Mesothelial cell of epicardium (in vitro differentiated cells): ENCODE data around the gene SUFU. TPM values are rescaled to one million over a fixed set of nuclear protein-coding genes. Genes with fewer than 3 reads are reported as not detected.

Experiments used
- DNase-seq, 2 experiments: peaks; one replicate each; pipeline ENCODE4 v3.0.0; 2021; ENCODE audit warnings: low spot score in 2 of 2; ENCODE audit not compliant: unreplicated experiment in 2 of 2
- H3K27ac Mint-ChIP-seq: 2 replicates; pipeline ENCODE4 v1.8.0; 2021; ENCODE audit warnings: mixed read lengths
- H3K27me3 Mint-ChIP-seq: 2 replicates; pipeline ENCODE4 v1.8.0; 2021; ENCODE audit warnings: low read depth, mixed read lengths
- H3K36me3 Mint-ChIP-seq: 2 replicates; pipeline ENCODE4 v1.8.0; 2021; ENCODE audit warnings: mixed read lengths
- H3K4me1 Mint-ChIP-seq: 2 replicates; pipeline ENCODE4 v1.8.0; 2021; ENCODE audit warnings: mixed read lengths
- H3K4me3 Mint-ChIP-seq: 2 replicates; pipeline ENCODE4 v1.8.0; 2021; ENCODE audit warnings: mild to moderate bottlenecking, moderate library complexity, mixed read lengths
- H3K9me3 Mint-ChIP-seq: 2 replicates; pipeline ENCODE4 v1.8.0; 2021; ENCODE audit warnings: mixed read lengths
- total RNA-seq: library from RNA; stranded (reverse); gene quantifications from 3 replicates; pipeline ENCODE4 v1.2.1, GENCODE V29; 2021
- TF ChIP-seq, protein P1 (sequence below): fragments of 200-600 bp; sonication (generic); IDR thresholded peaks from one replicate; pipeline ENCODE4 v1.5.0; 2021; ENCODE audit warnings: antibody characterized with exemption; ENCODE audit not compliant: unreplicated experiment

SUFU gene
- total RNA-seq, 1 donor from 2014 or later = 33.4 TPM

DNA sequence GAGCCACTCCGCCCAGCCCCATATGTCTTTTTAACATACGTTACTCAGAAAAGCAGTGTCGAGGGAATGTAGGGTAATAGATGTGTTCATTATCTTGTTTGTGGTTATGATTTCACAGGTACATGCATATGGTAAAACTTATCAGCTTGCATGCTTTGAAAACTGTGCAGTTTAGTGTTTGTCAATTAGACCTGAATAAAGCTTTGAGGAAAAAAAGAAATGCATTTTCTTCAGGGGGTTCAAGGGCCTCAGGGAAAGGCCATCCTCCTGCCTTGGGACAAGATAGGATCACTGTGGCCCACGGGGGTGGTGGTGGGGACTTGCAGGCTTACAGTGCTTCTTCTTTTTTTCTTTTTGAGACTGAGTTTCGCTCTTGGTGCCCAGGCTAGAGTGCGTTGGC lies 36.5 kb upstream of the SUFU start:
- TF ChIP-seq, protein P1, sequence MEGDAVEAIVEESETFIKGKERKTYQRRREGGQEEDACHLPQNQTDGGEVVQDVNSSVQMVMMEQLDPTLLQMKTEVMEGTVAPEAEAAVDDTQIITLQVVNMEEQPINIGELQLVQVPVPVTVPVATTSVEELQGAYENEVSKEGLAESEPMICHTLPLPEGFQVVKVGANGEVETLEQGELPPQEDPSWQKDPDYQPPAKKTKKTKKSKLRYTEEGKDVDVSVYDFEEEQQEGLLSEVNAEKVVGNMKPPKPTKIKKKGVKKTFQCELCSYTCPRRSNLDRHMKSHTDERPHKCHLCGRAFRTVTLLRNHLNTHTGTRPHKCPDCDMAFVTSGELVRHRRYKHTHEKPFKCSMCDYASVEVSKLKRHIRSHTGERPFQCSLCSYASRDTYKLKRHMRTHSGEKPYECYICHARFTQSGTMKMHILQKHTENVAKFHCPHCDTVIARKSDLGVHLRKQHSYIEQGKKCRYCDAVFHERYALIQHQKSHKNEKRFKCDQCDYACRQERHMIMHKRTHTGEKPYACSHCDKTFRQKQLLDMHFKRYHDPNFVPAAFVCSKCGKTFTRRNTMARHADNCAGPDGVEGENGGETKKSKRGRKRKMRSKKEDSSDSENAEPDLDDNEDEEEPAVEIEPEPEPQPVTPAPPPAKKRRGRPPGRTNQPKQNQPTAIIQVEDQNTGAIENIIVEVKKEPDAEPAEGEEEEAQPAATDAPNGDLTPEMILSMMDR = no peak
- no peak for DNase-seq
- H3K27me3 Mint-ChIP-seq = peaks cover 9% of the 10 kb centered on the region
- no peak overlapping the region for H3K27ac Mint-ChIP-seq
- no peaks in the 10 kb centered on the region for H3K9me3 Mint-ChIP-seq
- no peaks in the 10 kb centered on the region for H3K36me3 Mint-ChIP-seq
- peaks cover 14% of the 10 kb centered on the region for H3K4me1 Mint-ChIP-seq
- H3K4me3 Mint-ChIP-seq = no peak overlapping the region

GRCh38 chr10:102467971-102468438 lies 35.8 kb upstream of the SUFU start:
- no peaks in the 10 kb centered on the region for H3K36me3 Mint-ChIP-seq
- no peak overlapping the region for H3K4me3 Mint-ChIP-seq
- peaks cover 8% of the 10 kb centered on the region for H3K4me1 Mint-ChIP-seq
- TF ChIP-seq, protein P1 = no peak
- no peak for DNase-seq
- no peak overlapping the region for H3K27ac Mint-ChIP-seq
- peaks cover 3% of the 10 kb centered on the region for H3K27me3 Mint-ChIP-seq
- H3K9me3 Mint-ChIP-seq = no peaks in the 10 kb centered on the region

- H3K27me3 Mint-ChIP-seq = no peaks in the 10 kb centered on the region
- H3K4me1 Mint-ChIP-seq = peaks cover 1% of the 10 kb centered on the region
- H3K36me3 Mint-ChIP-seq = no peaks in the 10 kb centered on the region
- no peak overlapping the region for H3K27ac Mint-ChIP-seq
- DNase-seq = no peak
- no peak overlapping the region for H3K4me3 Mint-ChIP-seq
- TF ChIP-seq, protein P1 = no peak
- H3K9me3 Mint-ChIP-seq = no peaks in the 10 kb centered on the region
These were observed 35.1 kb upstream of the SUFU start for GRCh38 chr10:102468683-102469082.

DNA sequence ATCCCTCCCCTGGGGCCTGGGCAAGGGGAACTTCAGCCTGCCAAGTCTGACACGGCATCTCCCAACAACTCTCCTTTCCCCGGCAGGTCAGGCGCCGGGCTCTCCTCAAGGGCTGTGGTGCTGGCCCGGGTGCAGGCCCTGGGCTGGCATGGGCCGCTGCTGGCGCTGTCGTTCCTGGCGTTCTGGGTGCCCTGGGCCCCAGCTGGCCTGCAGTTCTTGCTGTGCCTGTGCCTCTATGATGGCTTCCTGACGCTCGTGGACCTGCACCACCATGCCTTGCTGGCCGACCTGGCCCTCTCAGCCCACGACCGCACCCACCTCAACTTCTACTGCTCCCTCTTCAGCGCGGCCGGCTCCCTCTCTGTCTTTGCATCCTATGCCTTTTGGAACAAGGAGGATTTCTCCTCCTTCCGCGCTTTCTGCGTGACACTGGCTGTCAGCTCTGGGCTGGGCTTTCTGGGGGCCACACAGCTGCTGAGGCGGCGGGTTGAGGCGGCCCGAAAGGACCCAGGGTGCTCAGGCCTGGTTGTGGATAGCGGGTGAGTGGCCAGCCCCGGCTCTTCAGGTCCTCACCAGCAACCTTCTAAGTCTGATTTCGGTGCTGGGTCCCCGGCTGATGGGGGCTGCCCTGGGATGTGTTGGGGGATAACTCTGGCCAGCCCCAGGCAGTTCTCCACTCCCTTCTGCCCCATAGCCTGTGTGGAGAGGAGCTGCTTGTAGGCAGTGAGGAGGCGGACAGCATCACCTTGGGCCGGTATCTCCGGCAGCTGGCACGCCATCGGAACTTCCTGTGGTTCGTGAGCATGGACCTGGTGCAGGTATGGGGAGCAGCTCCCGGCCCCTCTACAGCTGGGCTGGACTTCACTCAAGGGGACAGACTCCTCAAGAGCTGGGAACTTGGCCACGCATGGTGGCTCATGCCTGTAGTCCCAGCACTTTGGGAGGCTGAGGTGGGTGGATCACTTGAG lies 32.9 kb upstream of the SUFU start:
- H3K36me3 Mint-ChIP-seq = no peaks in the 10 kb centered on the region

DNA sequence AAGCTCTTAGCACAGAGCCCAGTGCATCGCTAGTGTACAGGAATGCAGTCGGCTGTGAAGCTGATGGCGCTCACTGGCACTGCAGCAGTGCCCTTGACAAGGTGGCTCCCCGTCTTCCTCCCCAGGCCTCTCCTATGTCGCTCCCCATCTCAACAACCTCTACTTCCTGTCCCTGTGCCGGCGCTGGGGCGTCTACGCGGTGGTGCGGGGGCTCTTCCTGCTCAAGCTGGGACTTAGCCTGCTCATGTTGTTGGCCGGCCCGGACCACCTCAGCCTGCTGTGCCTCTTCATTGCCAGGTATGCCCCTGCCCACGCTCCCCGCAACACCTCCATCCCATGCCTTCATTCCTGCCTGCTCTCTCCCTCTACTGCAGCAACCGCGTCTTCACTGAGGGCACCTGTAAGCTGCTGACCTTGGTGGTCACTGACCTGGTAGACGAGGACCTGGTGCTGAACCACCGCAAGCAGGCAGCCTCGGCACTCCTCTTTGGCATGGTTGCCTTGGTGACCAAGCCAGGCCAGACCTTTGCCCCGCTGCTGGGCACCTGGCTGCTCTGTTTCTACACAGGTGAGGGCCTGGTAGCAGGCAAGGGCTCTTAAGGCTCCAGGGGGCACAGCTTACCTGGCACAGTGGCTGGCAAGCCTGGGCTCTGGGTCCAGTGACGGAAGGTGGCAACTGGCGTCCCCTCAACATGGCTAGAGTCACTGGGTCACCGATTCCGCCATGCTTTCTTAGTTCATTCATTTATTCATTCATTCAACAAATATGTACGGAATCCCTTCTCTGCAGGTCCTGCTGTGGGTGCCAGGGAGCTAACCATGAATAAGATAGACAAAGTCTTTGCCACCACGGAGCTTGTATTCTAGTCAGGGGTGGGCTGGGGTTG lies 30.1 kb upstream of the SUFU start:
- no peak overlapping the region for H3K27ac Mint-ChIP-seq
- no peaks in the 10 kb centered on the region for H3K27me3 Mint-ChIP-seq
- no peaks in the 10 kb centered on the region for H3K36me3 Mint-ChIP-seq
- H3K4me3 Mint-ChIP-seq = no peak overlapping the region
- no peak for DNase-seq
- H3K4me1 Mint-ChIP-seq = no peaks in the 10 kb centered on the region
- TF ChIP-seq, protein P1 = no peak
- H3K9me3 Mint-ChIP-seq = no peaks in the 10 kb centered on the region

More for the DNA sequence above, 32.9 kb upstream of the SUFU start:
- no peak for DNase-seq
- TF ChIP-seq, protein P1 = no peak
- Mint-ChIP-seq H3K27me3 (no peaks in the 10 kb centered on the region), H3K27ac (no peak overlapping the region), H3K4me3 (no peak overlapping the region), H3K9me3 (no peaks in the 10 kb centered on the region), H3K4me1 (no peaks in the 10 kb centered on the region)
